GM21390 (cell line): ENCODE measurements around the gene HABP2.

Experiments
- ATAC-seq: cut with Tn5 transposase; IDR thresholded peaks from one replicate; pipeline ENCODE4 v1.9.1; 2021; ENCODE audit not compliant: unreplicated experiment

Gene HABP2

GRCh38 chr10:113552701-113553100 is at the start of gene HABP2:
HABP2 (plus strand) TSS chr10:113553053; CDS start chr10:113553122, 69 bp downstream.
- ATAC-seq, result no peak

GRCh38 chr10:113503930-113504329 is 48.9 kb upstream of the HABP2 start:
- no peak for ATAC-seq

- ATAC-seq, result no peak
These were observed 48.4 kb upstream of the HABP2 start for GRCh38 chr10:113504423-113504822.

GRCh38 chr10:113506476-113506875 is 46.4 kb upstream of the HABP2 start:
- no peak for ATAC-seq

- ATAC-seq, result no peak
These were observed 41.4 kb upstream of the HABP2 start for GRCh38 chr10:113511419-113511818.

- ATAC-seq, result no peak
These were observed 37.7 kb upstream of the HABP2 start for GRCh38 chr10:113515161-113515560.

- no peak for ATAC-seq
These were observed 37.3 kb upstream of the HABP2 start for GRCh38 chr10:113515601-113516000.

GRCh38 chr10:113516061-113516460 is 36.8 kb upstream of the HABP2 start:
- no peak for ATAC-seq

- ATAC-seq, result no peak
These were observed 35.5 kb upstream of the HABP2 start for GRCh38 chr10:113517165-113517900.

GRCh38 chr10:113517901-113518260 is 35.0 kb upstream of the HABP2 start:
- no peak for ATAC-seq

- ATAC-seq, result no peak
These were observed 34.4 kb upstream of the HABP2 start for GRCh38 chr10:113518415-113518814.

GRCh38 chr10:113518816-113519591 is 33.8 kb upstream of the HABP2 start:
- no peak for ATAC-seq

GRCh38 chr10:113519681-113520115 is 33.2 kb upstream of the HABP2 start:
- no peak for ATAC-seq

GRCh38 chr10:113520261-113520660 is 32.6 kb upstream of the HABP2 start:
- ATAC-seq, result no peak

- ATAC-seq, result peak; percentile 68
These were observed 32.0 kb upstream of the HABP2 start for GRCh38 chr10:113520690-113521474.

- ATAC-seq, result no peak
These were observed 31.4 kb upstream of the HABP2 start for GRCh38 chr10:113521475-113521795.

- no peak for ATAC-seq
These were observed 30.4 kb upstream of the HABP2 start for GRCh38 chr10:113522460-113522859.

- no peak for ATAC-seq
These were observed 29.8 kb upstream of the HABP2 start for GRCh38 chr10:113523071-113523470.

GRCh38 chr10:113523628-113524027 is 29.2 kb upstream of the HABP2 start:
- no peak for ATAC-seq

- no peak for ATAC-seq
These were observed 28.7 kb upstream of the HABP2 start for GRCh38 chr10:113524120-113524519.

GRCh38 chr10:113524539-113525490 is 28.0 kb upstream of the HABP2 start:
- no peak for ATAC-seq
